GM18868 (cell line): ENCODE results near the gene COL9A2.

Source experiments
- ATAC-seq: cut with Tn5 transposase; IDR thresholded peaks from one replicate; pipeline ENCODE4 v1.9.1; 2021; ENCODE audit warnings: mild to moderate bottlenecking, moderate library complexity; ENCODE audit not compliant: unreplicated experiment

Gene COL9A2

DNA sequence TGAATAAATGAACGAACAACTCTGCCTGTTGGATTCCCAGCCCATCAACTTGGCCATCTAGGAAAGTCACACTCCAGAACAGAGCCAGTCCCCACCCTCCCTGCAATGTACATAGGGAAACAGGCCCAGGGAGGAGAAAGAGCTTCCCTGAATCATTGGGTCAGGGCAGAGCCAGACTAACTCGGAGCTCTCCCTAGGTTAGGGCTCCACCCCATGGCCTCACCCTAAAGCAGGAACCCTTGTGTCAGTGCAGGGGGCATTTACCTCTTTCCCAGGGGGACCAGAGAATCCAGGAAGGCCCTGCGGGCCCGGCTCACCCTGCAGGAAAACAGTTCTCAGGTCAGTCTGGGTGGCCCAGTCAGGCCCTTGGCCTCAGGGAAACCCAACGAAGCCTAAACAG is 11.6 kb downstream of the COL9A2 start:
- no peak for ATAC-seq

DNA sequence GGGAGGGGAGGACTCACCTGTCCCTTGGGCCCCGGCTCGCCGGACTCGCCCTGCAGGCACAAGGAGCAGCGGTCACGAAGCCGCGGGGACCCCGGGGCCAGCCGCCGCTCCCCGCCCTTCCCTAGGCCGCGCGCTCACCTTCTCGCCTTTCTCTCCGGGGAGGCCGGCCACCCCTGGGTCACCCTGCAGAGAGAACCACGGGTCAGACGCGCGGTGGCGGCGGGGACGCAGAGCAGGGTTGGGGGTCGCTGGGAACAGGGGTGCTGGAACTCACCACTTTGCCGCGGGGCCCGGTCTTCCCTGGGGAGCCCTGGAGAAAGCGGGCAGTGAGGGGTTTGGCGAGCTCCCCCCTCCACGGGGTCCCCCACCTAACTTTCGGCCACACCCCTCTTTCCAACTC is 13.3 kb downstream of the COL9A2 start:
- no peak for ATAC-seq

DNA sequence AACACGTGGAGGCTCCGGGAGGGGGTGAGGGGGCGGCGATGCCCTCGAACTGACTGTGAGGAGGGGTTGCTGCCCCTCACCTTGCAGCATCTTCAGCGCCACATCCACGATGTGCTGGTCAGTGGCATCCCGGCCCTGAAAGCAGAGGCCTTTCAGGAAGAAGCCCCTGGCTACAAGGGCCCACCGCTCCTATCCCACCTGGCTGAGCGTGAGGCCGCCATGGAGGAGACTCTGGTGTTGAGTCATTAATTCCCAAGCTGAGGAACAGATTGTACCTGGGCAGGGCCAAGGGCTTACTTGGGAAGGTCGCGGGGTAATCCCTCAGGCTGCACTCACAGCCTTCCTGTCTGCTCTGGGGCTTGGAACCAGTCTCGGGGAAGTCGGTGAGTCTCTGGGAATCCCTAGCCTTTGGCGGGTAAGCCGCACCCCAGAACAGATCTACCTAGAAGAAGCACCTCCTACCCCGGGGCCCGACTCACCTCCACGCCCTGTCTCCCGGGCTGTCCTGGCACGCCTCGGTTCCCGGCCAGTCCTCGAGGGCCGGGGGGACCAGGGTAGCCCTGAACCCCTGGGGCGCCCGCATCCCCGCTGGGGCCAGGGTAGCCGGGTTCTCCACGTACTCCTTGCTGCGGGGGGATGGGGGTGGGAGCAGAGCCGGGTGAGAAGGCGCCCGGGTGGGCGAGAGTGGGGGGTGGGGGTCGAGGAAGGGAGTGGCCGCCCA is 13.9 kb downstream of the COL9A2 start:
- no peak for ATAC-seq

GRCh38 chr1:40302475-40302874 is 14.6 kb downstream of the COL9A2 start:
- ATAC-seq: no peak

GRCh38 chr1:40301541-40302299 is 15.4 kb downstream of the COL9A2 start:
- ATAC-seq: no peak

GRCh38 chr1:40301066-40301465 is 16.0 kb downstream of the COL9A2 start:
- ATAC-seq: no peak

GRCh38 chr1:40300651-40301050 is 16.4 kb downstream of the COL9A2 start:
- no peak for ATAC-seq

- no peak for ATAC-seq
Observed at GRCh38 chr1:40300249-40300567, 16.9 kb downstream of the COL9A2 start.

- ATAC-seq: no peak
Observed at GRCh38 chr1:40299366-40300248, 17.5 kb downstream of the COL9A2 start.

GRCh38 chr1:40291293-40291692 is 25.8 kb downstream of the COL9A2 start:
- no peak for ATAC-seq

GRCh38 chr1:40281853-40282252 is 35.2 kb downstream of the COL9A2 start:
- ATAC-seq: no peak

DNA sequence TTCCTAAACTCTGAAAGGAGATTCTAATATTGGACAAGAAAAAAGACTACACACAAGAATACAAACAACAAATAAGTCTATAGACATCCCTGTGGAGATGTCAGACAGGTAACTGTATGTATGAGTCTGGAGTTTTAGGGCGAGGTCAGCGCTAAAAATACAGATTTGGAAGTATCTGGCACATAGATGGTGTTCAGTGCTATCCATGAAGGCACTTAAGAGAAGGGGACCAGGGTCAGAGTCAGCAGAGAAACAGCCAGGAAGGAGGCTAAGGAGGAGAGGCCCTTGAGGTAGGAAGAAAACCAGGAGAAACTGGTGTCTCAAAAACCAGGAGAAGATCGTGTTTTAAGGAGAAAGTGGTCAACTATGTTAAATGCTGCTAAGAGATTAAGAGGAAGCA is 41.0 kb downstream of the COL9A2 start:
- ATAC-seq: no peak

- ATAC-seq: no peak
Observed at GRCh38 chr1:40274331-40274730, 42.8 kb downstream of the COL9A2 start.

DNA sequence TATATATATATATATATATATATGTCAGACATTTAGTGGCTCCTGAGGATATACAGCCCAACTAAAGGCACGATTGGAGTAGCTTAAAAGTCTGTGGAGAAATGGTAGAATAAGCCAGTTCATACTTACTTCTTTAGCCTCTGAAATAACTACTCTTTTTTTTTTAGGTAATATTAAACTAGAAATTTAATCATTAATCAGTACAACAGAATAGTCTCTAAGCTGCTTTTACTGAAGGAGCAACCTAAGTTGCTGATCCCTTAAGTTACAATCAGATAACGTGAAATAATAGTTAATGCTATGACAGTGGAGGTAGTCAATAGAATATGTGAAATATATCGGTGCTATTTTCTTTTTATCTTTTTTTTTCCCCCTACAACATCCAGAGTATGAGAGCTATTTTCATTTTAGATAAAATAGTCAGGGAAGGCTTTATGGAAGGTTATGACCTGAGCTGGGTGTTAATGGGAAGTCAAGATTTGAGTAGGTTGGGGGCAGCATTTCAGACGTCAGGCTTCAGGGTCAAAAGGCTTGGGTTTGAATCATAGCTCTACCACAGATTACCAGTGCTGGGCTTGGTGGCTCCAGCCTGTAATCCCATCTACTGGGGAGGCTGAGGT is 43.4 kb downstream of the COL9A2 start:
- ATAC-seq: no peak

- no peak for ATAC-seq
Observed at GRCh38 chr1:40272653-40273213, 44.4 kb downstream of the COL9A2 start.

DNA sequence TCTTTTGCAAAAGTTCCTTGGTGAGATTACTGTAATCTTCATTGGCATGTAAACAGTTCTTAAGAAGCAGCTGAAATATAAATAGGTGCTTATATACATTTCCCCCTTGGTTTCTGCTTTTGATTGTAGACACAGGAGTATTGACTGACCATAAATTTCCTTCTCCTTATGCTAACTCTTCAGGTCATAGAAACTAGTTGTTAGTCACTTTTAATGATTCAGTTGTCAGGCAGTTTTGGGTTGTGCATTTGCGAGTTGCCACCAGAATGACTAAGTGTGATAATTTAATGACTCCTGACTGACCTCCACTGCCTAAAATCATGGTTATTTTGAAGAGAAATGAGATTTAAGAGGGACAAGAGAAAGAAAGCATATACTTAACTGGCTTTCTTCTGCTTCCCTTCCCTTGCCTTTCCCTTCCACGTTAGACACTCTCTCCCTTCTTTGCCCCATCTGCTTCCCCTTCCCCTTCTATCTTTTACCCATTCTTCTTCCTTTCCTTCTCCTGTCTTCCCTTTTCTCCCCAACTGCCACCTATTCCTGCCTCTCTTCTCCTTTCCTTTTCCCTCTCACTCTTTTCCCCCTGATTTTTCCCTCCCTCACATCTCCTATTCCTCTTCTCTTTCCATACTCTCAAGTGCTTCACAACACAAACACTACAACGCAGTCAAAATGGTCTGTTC is 46.8 kb downstream of the COL9A2 start:
- no peak for ATAC-seq

DNA sequence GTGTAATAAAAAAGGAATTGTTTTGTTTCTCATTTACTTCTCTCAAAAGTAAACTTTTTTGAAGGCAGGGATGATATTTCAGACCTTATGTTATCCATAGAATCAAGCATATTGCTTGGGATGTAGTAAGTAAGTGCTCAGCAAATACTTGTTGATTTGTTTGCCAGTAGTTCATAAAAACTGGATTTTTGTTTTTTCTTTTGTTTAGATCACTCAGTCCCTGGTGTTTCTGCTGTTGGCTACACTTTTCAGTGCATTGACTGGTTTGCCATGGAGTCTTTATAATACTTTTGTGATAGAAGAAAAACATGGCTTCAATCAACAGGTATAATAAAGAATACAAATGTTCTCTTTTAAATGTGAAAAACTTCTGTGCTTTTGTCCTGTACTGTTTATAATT is 48.9 kb downstream of the COL9A2 start:
- ATAC-seq: no peak

DNA sequence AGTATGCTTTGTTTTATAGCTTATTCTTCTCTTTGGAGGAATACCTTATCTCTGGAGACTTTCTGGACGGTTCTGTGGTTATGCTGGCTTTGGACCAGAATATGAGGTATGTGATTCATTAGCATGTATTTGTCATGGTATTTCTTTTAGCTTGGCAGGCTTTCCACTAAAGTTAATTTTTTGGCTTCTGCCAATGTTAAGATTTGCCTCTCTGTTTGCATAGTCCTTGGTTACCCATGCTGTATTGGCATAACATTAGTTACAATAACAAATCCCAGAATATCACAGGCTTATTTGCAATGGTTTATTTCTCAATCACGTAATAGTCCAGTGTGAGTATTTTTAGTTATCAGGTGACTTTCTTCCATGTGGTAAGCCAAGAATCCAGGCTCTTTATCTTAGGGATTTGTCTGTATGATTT is 49.3 kb downstream of the COL9A2 start:
- ATAC-seq: no peak

DNA sequence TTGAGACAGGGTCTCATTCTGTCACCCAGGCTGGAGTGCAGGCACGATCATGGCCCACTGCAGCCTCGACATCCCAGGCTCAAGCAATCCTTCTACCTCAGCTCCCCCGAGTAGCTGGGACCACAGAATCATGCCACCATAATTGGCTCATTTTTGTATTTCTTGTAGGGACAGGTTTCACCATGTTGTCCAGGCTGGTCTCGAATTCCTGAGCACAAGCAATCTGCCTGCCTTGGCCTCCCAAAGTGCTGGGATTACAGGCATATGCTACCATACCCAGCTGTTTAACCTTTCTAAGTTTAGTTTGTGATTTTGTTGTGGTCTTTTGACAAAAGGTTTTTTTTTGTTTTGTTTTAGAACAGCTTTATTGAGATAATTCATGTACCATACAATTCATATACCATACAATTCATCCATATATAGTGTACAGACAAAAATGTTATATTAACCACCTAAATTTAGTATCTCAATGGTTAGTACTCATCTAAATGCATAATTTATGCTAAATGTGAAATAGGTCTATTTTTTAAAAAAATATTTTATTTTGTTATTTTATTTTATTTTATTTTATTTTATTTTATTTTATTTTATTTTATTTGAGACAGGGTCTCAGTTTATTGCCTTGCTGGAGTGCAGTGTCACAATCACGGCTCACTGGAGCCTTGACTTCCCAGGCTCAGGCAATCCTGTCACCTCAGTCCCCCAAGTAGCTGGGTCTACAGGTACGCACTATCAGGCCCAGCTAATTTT is 50.1 kb downstream of the COL9A2 start:
- no peak for ATAC-seq

DNA sequence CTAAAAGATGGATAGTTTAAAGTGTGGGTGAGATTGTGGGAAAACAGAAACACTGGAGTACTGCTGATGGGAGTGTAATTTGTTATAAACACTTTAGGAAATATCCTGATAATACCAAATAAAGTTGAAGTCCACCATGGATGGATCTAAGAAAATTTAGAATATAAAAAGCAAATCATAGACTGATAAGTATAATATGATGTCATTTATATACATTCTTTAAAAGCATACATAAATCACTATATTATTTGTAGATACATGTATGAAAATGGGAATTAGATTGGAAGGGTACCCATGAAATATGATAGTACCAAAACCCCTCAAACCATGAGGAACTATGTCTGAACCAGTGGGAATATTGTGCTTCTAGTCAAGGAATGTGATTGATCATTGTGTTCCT is 51.2 kb downstream of the COL9A2 start:
- ATAC-seq: no peak
